Common myeloid progenitor, CD34-positive (primary cell): Measurements from ENCODE around the gene ZC3H13.
A peak's percentile ranks its signal among the peaks of the same experiment; 100 is the strongest.

Experiments used
- CTCF ChIA-PET: fragments of 350-600 bp; sonication (Branson Sonifier 250); formaldehyde crosslinking; loops from one replicate; lab custom pipeline; 2021; ENCODE audit warnings: antibody characterized with exemption; lab: Charles Lee
- POLR2A ChIA-PET: fragments of 350-600 bp; sonication (Branson Sonifier 250); formaldehyde crosslinking; loops from one replicate; lab custom pipeline; 2021; ENCODE audit warnings: antibody characterized with exemption; lab: Charles Lee
- DNase-seq, 3 donors: peaks; one replicate each; pipeline versions ENCODE4 v3.0.0 to v3.0.0-alpha.2; 2013
- H3K27ac ChIP-seq, 2 experiments: 1 replicate in 1 of 2; 2 replicates in 1 of 2; pipeline ENCODE4 v1.7.0; 2013; ENCODE audit warnings: inconsistent platforms in 2 of 2, low read length in 2 of 2, mild to moderate bottlenecking in 2 of 2, low read depth in 1 of 2, moderate library complexity in 1 of 2; ENCODE audit not compliant: severe bottlenecking in 2 of 2, insufficient read depth in 1 of 2, poor library complexity in 1 of 2
- H3K27me3 ChIP-seq, 5 experiments: replicated peaks in 2 of 5; 1 replicate in 3 of 5; 2 replicates in 2 of 5; pipeline versions ENCODE4 v1.6.1 to v1.7.0; 2013; ENCODE audit warnings: low read length in 4 of 5, mild to moderate bottlenecking in 2 of 5, moderate library complexity in 2 of 5, inconsistent platforms in 1 of 5; ENCODE audit not compliant: insufficient read depth in 5 of 5, control insufficient read depth in 4 of 5
- H3K36me3 ChIP-seq, 4 experiments: 1 replicate in 2 of 4; 2 replicates in 2 of 4; pipeline versions ENCODE4 v1.6.1 to v1.7.0; 2013; ENCODE audit warnings: low read length in 3 of 4, control low read depth in 1 of 4, mild to moderate bottlenecking in 1 of 4; ENCODE audit not compliant: control insufficient read depth in 4 of 4, insufficient read depth in 4 of 4
- H3K4me1 ChIP-seq, 4 experiments: 1 replicate in 3 of 4; 2 replicates in 1 of 4; pipeline versions ENCODE4 v1.6.1 to v1.7.1; 2013; ENCODE audit warnings: low read length in 3 of 4, mild to moderate bottlenecking in 3 of 4, control low read depth in 1 of 4, inconsistent platforms in 1 of 4, moderate library complexity in 1 of 4; ENCODE audit not compliant: control insufficient read depth in 4 of 4, insufficient read depth in 4 of 4; ENCODE audit errors: control extremely low read depth in 1 of 4
- H3K4me3 ChIP-seq, 7 experiments: 1 replicate in 4 of 7; 2 replicates in 3 of 7; pipeline versions ENCODE4 v1.5.1 to v1.7.0; 2013; ENCODE audit warnings: mild to moderate bottlenecking in 7 of 7, low read length in 6 of 7, moderate library complexity in 6 of 7, inconsistent platforms in 2 of 7, low read depth in 2 of 7, control low read depth in 1 of 7; ENCODE audit not compliant: insufficient read depth in 4 of 7, control insufficient read depth in 1 of 7; ENCODE audit errors: extremely low read depth in 1 of 7
- H3K9me3 ChIP-seq, 5 experiments: 1 replicate in 4 of 5; 2 replicates in 1 of 5; pipeline versions ENCODE4 v1.6.1 to v1.7.1; 2013; ENCODE audit warnings: low read length in 4 of 5, mild to moderate bottlenecking in 2 of 5, inconsistent platforms in 1 of 5, low read depth in 1 of 5, moderate library complexity in 1 of 5; ENCODE audit not compliant: control insufficient read depth in 4 of 5, insufficient read depth in 2 of 5; ENCODE audit errors: control extremely low read depth in 1 of 5
- WGBS: methylation state at CpG from one replicate; pipeline ENCODE4 v1.1.5; 2013; ENCODE audit not compliant: insufficient coverage; 5-methylcytosine and 5-hydroxymethylcytosine counted together

The ZC3H13 gene

DNA sequence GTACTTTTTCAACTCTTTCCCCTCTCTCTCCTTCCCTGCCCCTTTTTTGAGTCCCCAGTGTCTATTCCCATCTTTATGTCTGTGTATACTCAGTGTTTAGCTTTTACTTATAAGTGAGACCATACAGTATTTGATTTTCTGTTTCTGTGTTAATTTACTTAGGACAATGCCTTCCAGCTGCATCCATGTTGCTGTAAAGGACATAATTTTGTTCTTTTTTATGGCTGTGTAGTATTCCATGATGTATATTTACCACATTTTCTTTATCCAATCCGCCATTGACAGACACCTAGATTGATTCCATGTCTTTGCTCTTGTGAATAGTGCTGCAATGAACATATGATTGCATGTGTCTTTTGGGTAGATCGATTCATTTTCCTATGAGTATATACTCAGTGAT lies 10.7 kb upstream of the ZC3H13 start:
- H3K36me3 ChIP-seq: no peaks in the 10 kb centered on the region
- no peak for DNase-seq
- H3K27me3 ChIP-seq: no peaks in the 10 kb centered on the region
- no peak overlapping the region for H3K27ac ChIP-seq
- no peaks in the 10 kb centered on the region for H3K4me1 ChIP-seq
- CTCF ChIA-PET: no interaction called here
- no peak overlapping the region for H3K4me3 ChIP-seq
- POLR2A ChIA-PET: no interaction called here
- no peaks in the 10 kb centered on the region for H3K9me3 ChIP-seq
- no CpG with 5 or more reads among the region's 2 CpGs for WGBS

DNA sequence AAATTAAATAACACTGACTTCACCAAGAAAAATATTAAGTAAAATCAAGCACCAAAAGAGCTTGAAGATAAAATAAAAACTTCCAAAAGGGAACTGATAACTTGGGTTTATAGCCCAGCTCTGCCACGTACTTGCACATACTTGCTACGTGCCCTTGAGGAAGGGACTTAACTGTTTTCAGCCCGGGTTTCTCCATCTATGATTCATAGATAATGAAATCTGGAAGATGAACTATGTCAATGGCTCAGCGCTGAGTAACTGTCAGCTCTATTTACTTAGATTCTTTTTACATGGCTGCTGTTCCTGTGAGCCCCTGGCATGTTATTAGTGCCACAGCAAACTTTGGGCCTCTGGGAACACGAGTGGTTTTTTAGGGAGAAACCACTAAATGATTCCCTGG lies 9.6 kb upstream of the ZC3H13 start:
- WGBS: 95% methylated on average over 4 of the region's 5 CpGs
- no peaks in the 10 kb centered on the region for H3K9me3 ChIP-seq
- peaks cover 0 to 10% (median 6%) of the 10 kb centered on the region in 4 experiments for H3K4me1 ChIP-seq
- POLR2A ChIA-PET: no interaction called here
- no peak overlapping the region for H3K27ac ChIP-seq
- no peaks in the 10 kb centered on the region for H3K27me3 ChIP-seq
- DNase-seq: no peak
- CTCF ChIA-PET: interaction anchor here (0.7 kb wide), 1 partner anchor 13 kb away, joined by 3 read pairs; no protein-coding TSS in a partner anchor
- no peaks in the 10 kb centered on the region for H3K36me3 ChIP-seq
- H3K4me3 ChIP-seq: no peak overlapping the region

GRCh38 chr13:46059405-46059804 lies 6.9 kb upstream of the ZC3H13 start:
- Histone ChIP-seq H3K36me3 (no peaks in the 10 kb centered on the region), H3K27ac (no peak overlapping the region), H3K4me3 (no peak overlapping the region), H3K4me1 (peaks cover 0 to 11% (median 6%) of the 10 kb centered on the region in 4 experiments), H3K9me3 (no peaks in the 10 kb centered on the region), H3K27me3 (no peaks in the 10 kb centered on the region)
- DNase-seq: no peak
- ChIA-PET POLR2A (no interaction called here), CTCF (interaction anchor here (1.4 to 2.2 kb wide), 2 partner anchors 12 to 67 kb away, joined by 4 to 10 read pairs; no protein-coding TSS in a partner anchor)

- 100% methylated on average over 2 of the region's 3 CpGs for WGBS
- POLR2A ChIA-PET: no interaction called here
- H3K27ac ChIP-seq: no peak overlapping the region
- no peak overlapping the region for H3K4me3 ChIP-seq
- CTCF ChIA-PET: interaction anchor here (2.2 kb wide), 1 partner anchor 13 kb away, joined by 10 read pairs; no protein-coding TSS in a partner anchor
- no peaks in the 10 kb centered on the region for H3K27me3 ChIP-seq
- H3K9me3 ChIP-seq: no peaks in the 10 kb centered on the region
- no peaks in the 10 kb centered on the region for H3K36me3 ChIP-seq
- no peak for DNase-seq
- H3K4me1 ChIP-seq: peaks cover under 1 to 14% (median 8%) of the 10 kb centered on the region in 4 experiments
Observed at GRCh38 chr13:46058268-46058667, 5.7 kb upstream of the ZC3H13 start.

DNA sequence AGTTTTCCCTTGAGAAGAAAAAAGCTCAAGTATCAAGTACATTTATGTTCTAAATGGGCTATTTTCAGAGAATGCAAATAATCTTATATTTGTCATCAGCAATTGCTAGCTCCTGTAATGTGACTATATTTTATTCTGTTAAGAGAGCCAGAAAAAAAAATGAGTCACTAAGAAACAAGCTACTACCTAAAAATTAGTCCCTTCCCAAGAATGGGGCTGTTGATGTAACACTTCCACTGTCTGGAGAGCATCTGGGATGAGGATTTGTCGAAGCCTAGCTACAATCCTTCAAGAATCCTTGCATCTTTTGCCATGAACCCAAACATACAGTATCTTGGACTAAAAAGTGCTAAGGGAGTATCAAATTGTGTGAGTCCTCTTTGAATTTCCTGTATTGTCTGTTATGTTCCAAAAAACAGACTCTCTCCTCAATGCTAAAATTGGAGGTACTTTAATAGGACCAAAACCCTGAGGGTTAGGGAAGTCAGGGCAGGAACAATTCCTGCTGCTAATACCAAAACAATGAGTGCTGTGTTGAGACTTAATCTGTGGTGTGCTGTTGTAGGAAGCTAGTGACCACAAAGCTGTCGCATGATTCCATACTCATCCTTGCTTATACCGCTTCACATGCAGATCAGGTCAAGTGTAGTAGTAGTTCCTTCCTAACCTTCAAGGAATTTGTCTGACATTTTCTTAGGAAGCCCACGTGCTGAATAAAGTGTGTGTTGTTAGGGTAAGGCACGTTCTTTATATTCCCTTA lies 4.9 kb upstream of the ZC3H13 start:
- Histone ChIP-seq H3K27ac (no peak overlapping the region), H3K36me3 (no peaks in the 10 kb centered on the region), H3K4me1 (peaks cover 6 to 17% (median 12%) of the 10 kb centered on the region in 4 experiments), H3K4me3 (no peak overlapping the region), H3K9me3 (no peaks in the 10 kb centered on the region), H3K27me3 (no peaks in the 10 kb centered on the region)
- ChIA-PET CTCF (interaction anchor here (1.2 to 1.7 kb wide), 3 partner anchors 13 to 37 kb away, joined by 3 to 6 read pairs (median 4); no protein-coding TSS in a partner anchor), POLR2A (interaction anchor here (0.7 kb wide), 1 partner anchor 20 kb away, joined by 3 read pairs; no protein-coding TSS in a partner anchor)
- no CpG with 5 or more reads among the region's 5 CpGs for WGBS
- DNase-seq: peak in 2 of 3 donors; percentile 32 to 57

- no peaks in the 10 kb centered on the region for H3K36me3 ChIP-seq
- H3K9me3 ChIP-seq: no peaks in the 10 kb centered on the region
- ChIA-PET CTCF (interaction anchor here (0.8 to 2.5 kb wide), 3 partner anchors 21 to 101 kb away, joined by 3 to 11 read pairs (median 3); no protein-coding TSS in a partner anchor), POLR2A (interaction anchor here (0.6 to 1.5 kb wide), 2 partner anchors 73 to 159 kb away, joined by 3 to 11 read pairs; no protein-coding TSS in a partner anchor)
- H3K27ac ChIP-seq: peak overlapping the region in 1 of 2 experiments; percentile 98
- peak overlapping the region in 6 of 7 experiments; percentile 79 to 99 (median 92) for H3K4me3 ChIP-seq
- DNase-seq: peak in 1 of 3 donors; percentile 12
- no peaks in the 10 kb centered on the region for H3K27me3 ChIP-seq
- peaks cover 15 to 36% (median 26%) of the 10 kb centered on the region in 4 experiments for H3K4me1 ChIP-seq
- 25% methylated on average over 11 of the region's 18 CpGs for WGBS
Observed at GRCh38 chr13:46053162-46054012, 841 bp upstream of the ZC3H13 start.
